Stimulated activated CD8-positive, alpha-beta memory T cell treated with anti-CD3 and anti-CD28 coated beads, Interleukin-7, amount 100 ng/mL, for 24 hours (primary cell): Measurements from ENCODE around the gene UBL3.

Experiments
- DNase-seq: peaks from one replicate; pipeline ENCODE4 v3.0.0-alpha.2; 2020; ENCODE audit warnings: low read depth

The UBL3 gene

DNA sequence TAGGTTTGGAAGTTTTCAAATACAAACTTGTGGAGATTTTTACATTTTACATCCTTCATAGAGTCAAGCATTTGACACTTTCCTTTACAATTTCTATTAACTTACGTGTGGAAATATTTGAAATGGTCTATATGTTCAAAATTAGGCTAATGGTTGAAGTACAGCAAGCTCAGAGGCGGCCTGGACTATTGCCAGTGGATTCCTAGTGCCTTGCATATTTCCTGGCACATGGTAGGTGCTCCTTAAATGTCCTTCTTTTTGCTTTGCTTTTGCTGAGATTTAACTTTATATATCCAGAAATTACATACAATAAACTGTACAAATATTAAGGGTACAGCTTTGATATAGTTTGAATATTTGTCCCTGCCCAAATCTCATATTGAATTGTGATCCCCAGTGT, 93.9 kb downstream of the UBL3 start:
- no peak for DNase-seq

DNA sequence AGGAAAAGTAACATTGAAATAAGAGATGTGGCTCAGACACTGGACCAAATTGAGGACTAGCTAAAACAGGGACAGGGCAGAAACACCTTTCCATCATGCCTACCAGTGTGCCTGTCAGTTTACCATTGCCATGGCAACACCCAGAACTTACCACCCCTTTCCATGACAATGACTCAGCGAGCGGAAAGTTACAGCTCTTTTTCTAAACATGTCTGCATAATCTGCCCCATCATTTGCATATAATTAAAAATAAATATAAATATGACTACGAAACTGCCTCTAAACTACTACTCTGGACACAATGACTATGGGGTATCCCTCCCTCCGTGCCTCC, 96.0 kb downstream of the UBL3 start:
- DNase-seq, result no peak

DNA sequence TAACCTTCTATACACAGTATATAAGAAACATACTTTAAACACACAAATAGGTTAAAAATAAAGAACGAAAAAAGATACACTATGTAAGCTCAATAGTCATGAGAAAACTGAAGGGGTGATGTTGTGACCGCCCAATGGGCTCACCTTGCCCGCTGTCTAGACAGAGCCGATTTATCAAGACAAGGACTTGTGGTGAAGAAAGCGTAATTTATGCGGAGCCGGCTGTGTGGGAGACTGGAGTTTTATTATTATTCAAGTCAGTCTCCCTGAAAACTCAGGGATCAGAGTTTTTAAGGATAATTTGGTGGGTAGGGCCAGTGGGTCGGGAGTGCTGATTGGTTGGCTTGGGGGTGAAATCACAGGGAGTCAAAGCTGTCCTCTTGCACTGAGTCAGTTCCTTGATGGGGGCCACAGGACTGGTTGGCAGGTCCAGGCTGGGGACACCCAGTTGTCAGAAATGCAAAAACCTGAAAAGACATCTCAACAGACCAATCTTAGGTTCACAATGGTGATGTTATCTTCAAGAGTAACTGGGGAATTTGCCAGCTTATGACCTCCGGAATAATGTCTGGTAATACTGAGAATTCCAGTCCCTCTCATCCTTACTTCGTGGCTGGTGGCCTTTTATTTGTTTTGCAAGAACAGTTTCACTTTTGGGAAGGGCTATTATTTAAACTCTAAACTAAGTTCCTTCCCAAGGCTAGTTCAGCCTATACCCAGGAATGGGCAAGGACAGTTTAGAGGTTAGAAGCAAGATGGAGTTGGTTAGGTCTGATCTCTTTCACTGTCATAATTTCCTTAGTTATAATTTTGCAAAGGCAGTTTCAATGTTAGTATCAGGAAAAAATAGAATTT, 96.6 kb downstream of the UBL3 start:
- no peak for DNase-seq

DNA sequence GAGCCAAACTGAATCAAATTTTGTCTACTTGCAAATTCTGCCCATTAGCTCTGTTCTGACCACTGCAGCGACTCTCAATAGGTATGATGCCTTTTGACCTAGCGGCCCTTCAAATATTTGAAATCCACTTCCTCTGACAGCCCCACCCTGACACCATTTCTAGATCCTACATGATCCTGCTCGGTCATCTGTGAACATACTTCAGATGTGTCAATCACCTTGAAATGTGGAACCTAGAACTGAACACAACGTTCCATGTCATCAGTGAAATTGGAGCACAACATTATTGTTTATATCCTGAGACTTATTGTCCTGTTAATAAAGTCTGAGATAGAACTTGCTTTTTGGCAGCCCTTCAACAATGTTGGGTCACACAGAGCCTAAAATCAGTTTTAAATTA, 98.2 kb downstream of the UBL3 start:
- no peak for DNase-seq

DNA sequence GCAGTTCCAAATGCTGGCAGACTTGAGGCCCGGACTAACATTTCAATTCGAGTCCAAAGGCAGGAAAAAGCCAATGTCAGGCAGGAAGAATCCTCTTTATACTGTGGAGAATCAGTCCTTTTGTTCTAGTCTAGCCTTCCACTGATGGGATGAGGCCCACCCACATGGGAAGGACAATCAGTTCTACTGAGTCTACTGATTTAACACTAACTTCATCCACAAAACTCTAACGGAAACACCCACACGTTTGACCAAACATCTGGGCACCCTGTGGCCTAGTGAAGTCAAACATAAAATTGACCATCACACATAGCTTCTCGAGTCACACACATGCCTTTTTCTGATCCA, 100.3 kb downstream of the UBL3 start:
- DNase-seq, result no peak

DNA sequence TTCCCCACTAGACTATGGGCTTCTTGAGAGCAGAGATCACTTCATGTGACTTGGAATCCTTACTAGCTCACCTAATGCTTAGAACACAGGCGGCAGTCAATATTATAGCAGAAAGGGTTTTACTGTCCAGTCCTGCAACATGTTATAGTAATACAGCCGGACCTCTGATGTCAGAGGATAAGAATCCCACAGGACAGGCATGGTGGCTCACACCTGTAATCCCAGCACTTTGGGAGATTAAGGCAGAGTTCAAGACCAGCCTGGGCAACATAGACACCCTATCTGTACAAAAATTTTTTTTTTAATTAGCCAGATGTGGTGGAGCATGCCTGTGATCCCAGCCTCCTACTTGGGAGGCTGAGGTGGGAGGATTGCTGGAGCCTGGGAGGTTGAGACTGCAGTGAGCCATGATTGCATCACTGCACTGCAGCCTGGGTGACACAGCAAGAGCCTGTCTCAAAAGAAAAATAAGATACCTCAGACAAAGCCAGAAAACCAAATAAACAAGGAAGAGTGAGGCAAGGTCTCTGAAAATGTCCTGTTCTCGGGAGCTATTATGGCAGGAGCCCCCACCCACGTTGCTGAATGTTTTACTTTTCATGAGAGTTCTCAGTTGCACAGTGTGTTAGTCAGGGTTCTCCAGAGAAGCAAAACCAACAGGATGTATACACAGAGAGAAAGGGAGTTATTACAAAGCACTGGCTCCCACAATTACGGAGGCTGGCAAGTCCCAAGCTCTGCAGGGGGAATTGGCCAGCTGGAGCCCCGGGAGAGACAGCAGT, 100.8 kb downstream of the UBL3 start:
- no peak for DNase-seq

DNA sequence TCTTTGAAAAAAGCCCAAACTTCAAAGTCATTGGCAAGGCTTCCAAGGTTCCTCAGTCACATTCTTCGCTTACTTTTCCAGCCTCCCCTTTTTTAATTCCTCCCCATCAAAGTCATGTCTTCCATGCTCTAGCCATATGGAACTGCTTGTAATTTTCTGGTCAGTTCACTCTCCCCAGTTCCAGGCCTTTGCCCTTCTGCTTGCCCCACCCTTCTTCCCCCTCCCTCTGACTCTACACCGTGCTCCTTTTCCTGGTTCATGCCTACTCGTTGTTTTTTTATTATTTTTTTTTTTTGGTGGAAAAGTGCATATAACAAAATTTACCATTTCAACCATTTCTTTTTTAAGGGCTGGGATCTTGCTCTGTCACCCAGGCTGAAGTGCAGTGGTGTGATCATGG, 102.3 kb downstream of the UBL3 start:
- no peak for DNase-seq

DNA sequence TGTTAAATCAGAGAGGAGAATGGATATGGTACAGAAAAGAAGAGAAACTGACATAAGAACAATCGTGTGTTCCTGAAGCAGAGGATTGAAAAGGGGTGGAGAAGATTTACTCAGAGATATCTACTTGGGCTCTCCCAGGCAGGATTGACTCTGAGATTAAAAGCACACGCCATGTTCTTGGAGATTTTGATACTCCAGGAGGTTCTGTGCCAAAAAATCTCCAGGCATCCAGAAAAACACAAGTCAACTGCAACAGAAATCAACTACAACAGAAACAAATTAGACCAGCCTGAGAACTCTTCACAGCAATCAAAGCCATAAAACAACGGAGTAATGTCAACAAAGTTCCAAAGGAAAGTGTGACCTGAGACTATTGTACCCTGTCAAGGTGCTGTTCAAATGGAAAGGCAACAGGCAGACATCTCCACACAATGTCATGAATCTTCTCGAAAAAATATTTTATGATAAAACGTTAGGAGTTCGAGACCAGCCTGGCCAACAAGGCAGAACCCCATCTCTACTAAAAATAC, 104.2 kb downstream of the UBL3 start:
- no peak for DNase-seq

DNA sequence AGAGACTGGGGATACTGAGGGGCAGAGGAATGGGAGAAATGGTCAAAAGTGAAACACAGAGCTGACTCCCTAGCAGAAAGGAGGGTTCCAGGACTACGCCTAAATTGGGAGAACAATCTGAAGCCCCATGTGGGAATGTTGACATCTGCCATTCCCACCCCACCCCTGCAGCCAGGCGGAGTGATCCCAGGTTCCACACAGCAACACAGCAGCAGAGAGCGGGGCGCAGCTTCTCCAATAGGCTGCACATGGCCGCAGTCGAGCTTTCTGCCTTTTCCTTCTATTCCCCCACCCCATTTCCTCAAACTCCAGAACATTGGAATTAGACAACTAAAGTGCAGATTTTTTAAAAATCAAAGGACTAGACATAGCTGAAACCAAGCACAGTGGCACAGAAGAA, 104.7 kb downstream of the UBL3 start:
- DNase-seq, result no peak

DNA sequence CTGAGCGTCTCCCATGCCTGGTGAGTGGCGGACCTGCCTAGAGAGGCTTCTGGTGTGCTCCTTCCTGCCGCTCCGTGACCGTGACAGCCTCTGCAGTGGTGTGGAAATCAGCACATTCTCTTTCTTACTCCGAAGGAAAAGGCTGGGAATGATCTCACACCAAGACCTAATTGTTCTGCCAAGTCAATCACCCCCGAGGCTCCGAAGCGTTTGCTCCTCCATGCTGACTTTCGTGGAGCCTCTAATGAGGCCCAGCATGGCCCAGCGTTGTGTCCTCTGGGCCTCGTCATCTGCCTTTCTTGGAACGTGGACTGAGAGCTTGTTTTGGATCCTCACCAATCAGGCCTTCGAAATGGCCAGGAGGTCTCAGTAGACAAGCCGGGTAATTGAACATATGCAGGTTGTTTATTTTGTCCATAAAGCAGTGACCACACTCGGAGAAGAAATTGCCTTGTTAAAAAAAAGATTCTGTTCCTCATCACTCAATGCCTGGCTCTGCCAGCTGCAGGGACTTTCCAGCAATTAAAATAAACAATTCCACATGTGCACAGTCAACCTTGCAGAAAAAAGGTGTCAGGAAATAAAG, 107.1 kb downstream of the UBL3 start:
- DNase-seq, result no peak

DNA sequence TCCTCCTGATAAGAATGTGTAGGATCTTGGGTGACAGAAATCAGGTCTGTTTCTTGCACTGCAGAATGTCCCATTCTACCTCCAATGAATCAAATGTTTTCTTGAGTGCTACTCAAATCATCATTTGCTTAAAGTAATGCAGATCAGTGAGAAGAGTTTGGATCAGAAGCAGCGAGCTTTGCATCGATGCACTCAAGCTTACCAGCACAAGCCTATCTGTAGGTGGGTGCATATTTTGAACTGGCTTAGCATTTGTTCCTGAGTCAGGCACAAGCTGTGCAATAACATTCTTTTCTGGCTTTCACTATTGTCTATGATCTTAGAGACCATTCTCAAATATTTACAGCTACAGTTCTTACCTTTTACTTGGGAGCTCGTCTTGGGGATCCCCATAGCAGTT, 109.5 kb downstream of the UBL3 start:
- DNase-seq, result no peak

DNA sequence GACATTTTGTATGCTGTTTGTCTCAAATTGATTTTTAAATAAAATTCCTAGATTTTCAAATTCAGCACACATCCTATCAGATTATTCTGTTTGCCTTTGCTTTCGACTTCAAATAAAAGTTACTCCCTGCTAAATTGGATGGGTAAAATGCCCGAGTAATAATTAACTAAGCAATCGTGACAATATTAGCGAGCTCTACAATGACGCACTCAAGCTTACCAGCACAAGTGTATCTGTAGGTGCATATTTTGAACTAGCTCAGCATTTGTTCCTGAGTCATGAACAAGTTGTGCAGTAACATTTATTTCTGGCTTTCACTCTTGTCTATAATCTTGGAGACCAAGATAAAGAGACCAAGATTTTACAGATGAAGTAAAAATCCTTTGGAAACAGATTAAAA, 113.4 kb downstream of the UBL3 start:
- no peak for DNase-seq

DNA sequence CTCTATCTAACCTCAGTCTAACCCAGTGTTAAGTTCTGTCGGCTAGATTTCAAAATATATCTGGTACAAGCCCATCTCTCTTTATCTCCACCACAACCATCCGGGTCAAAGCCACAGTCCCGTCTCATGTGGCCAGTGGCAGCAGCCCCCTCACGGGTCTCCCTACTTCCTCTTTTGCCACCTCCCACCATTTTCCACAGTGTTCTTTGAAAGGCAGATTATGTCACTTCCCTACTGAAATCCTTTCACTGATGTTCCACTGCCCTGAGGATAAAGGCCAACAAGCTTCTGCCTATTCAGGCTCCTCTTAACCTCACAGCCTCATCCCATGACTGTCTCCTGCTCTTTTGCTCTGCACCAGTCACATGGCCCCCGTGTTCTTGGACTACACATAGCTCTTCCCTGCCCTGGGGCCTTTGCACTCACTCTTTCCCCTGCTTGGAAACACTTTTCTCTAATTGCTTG, 117.2 kb downstream of the UBL3 start:
- DNase-seq, result no peak

DNA sequence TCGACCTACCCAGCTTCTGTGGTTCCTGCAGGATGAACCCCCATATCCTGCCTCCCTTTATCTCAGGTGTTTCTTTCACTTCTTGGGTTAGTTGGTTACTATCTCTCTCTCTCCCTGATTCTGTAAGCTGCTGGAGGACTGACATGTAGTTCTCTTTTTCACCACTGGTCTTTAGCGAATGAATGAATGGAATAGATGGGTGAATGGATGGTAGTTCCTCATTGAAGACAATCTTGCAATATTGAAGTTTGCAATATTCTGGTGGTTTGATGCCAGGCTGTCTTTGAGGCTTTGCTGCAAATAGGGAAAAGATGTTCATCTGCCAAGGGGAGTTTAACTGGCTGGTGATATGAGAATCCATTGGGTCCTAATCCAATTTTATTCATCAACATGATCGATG, 120.2 kb downstream of the UBL3 start:
- no peak for DNase-seq

DNA sequence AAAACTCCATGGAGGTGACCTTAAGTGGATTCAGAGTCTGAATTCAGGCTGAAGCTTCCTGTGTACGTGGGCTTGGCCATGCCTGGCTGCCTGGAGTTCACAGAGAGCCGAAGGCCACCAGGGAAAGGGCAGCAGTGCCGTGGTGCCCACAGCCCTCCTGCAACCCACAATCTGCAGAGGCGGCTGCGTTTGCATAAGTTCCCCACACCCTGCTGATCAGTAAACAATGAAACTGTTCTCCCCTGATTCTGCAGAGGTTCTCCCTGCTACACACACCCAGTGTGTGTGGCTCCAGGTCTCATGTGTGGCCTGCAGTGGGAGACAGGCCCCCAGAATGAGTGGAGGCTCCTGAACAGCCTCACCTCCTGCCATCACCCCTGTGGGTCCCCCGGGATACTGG, 128.0 kb downstream of the UBL3 start:
- DNase-seq, result no peak

DNA sequence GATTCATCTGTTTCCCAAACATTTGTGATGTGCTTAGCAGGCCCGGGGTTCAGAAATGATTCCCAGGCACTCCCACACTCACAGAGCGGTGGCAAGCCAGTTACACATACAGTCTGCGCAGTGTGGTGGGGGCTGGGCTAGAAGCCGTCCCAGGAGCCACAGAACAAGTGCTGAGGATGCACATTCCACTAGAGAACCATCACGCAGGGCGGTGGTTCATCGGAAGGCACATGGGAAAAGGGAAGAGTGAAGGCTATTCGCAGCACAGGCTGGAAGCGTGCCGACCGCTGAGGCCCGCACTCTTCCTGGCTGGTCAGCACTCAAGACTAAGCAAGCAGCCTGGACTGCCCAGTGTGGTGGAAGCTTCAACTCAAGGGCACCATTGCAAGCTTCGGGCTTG, 128.7 kb downstream of the UBL3 start:
- DNase-seq, result no peak

DNA sequence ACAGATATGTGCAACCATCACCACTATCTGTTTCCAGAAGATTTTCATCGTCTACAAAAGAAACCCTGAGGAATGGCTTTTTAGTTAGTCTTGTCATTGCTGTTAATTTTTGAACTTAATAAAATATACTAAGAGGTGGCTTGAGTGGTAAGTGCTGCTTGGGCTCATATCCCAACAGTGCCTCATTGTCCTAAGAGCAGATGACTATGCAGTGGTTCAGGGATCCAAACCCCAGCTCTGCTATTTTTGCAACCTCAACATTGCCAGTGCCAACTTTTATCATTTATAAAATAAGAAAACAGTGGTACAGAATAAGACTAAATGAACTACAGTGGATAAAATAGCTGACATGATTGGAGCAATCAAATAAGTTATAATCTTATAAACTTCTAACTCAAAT, 131.7 kb downstream of the UBL3 start:
- DNase-seq, result no peak

DNA sequence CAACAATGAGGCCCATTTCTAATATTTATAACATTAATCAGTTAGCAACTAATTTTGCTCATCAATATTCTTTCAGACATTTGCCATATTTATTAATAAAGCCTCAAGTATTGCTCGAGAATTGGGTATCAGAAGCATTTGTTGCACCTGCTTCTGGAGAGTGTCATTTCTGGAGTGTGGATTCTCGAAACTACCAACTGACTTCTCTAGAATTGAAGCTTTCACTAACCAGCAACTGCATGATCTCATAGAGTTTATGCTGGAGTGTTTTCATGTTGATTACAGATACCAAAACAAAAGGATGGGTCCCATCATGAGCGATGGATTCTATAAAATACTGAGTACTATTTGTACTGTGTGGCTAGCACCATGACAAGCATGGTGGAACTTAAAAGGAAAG, 133.9 kb downstream of the UBL3 start:
- no peak for DNase-seq
